Measurements from ENCODE around the gene CD46. TPM values are rescaled to one million over a fixed set of nuclear protein-coding genes. Genes with fewer than 3 reads are reported as not detected.
A peak's percentile ranks its signal among the peaks of the same experiment; 100 is the strongest.

The CD46 gene
- polyA plus RNA-seq, 10 donors: 69.3 to 133 (median 89.3) TPM

GRCh38 chr1:207812778-207813511 is 61.1 kb downstream of the CD46 start:
- no peak for DNase-seq

GRCh38 chr1:207813512-207813881 is 61.6 kb downstream of the CD46 start:
- DNase-seq: no peak

GRCh38 chr1:207813946-207814345 is 62.1 kb downstream of the CD46 start:
- no peak for DNase-seq

DNA sequence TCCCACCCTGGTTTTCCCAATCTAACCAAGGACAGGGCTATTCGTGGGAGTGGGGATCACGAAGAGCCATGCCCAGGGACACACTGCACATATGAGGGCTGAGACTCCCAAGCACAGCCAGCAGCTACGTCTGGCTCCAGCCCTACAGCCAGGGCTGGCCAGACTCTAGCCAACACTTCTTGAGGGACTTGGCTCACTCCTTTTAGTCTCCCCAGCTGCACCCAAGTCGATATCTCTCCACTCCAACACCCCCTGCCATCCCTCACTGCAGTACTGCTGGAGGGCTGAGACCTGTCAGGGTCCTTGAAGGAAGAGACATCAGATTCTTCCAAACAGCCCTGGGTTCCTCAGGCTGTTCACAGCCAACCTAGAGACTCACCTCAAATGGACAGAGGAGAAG is 62.6 kb downstream of the CD46 start:
- no peak for DNase-seq

- DNase-seq: no peak
Measured at GRCh38 chr1:207815466-207815865, 63.6 kb downstream of the CD46 start.

GRCh38 chr1:207815913-207816291 is 64.0 kb downstream of the CD46 start:
- DNase-seq: peak in 1 of 3 donors; percentile 28

DNA sequence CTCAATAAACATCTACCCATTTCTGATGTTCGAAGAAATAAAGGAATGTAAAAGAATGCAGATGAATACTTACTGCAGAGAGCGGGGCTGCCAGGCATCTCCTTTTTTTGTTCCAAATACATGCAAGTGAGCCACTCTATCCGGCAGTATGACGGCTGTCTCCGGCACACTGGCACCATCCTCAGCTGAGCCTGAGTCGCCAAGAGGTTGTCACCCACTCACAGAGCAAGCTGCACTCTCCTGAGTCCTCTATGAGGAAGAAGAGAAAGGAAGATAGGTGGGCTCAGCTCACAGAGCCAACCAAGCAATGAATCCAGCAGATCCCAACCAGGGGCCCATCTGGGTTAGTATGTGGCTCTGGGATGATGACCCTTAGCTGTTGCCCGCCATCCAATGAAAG is 65.3 kb downstream of the CD46 start:
- DNase-seq: no peak

GRCh38 chr1:207817778-207818751 is 66.2 kb downstream of the CD46 start:
- DNase-seq: no peak

DNA sequence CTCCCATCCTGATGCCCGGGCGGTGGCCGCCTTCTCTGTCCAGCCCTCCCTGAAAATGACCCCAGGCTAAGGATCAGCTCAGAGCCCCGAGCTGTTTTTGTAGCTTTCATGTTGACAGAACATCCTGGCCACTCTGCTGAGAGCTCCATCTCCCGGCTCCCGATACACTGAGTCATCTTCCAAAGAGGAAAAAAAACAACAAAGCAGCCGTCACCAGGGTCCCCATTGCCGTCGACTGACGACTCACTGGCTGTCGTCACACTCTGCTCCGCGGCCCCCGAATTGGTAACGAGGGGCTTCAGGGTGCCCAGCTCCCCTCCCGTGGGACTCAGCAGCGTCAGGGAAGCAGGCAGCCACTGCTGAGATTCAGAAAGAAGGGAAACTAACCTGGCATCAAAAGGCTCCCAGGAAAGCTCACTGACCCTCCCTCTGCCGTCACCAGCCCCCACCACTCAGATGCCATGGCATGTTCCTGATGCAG is 67.2 kb downstream of the CD46 start:
- DNase-seq: no peak

DNA sequence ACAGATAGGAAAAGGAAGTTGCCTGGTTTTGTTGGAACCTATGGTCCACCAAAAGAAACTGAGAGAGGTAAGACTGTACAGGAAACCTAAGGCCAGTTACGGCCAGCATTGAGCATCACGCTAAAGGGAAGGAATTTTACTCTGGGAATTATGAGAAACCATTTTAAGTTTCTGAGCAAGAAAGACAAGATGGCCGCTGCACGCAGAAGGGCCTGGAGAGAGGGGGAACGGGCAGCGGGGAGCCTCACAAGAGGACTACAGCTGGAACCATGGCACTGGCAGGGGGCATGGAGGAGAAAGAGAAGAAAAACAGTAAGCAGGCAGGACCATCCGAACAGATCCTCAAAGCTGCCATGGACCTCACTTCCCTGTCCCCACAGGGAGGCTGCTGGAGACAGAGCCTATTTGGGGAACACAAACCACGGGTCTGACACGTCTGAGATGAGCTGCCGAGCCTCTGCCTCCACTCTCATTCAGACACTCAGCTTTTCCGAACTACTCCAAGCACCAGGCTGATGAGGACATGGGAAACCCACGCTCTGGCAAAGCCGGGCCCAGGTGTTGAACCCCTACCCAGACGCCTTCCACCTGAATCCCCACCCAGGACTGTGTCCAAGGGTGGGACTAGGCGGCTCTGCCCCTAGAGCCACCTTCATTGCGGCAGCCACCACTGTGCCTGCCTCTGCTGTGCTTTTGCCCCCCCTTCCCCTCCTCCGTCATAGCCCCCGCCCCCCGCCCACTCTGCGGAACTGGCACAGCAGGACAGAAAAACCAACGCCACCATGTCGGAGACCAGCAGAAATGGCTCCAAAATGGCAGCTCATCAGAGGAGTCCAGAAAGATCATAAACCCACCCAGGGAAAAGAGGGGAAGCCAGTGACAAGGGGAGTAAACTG is 69.0 kb downstream of the CD46 start:
- no peak for DNase-seq

DNA sequence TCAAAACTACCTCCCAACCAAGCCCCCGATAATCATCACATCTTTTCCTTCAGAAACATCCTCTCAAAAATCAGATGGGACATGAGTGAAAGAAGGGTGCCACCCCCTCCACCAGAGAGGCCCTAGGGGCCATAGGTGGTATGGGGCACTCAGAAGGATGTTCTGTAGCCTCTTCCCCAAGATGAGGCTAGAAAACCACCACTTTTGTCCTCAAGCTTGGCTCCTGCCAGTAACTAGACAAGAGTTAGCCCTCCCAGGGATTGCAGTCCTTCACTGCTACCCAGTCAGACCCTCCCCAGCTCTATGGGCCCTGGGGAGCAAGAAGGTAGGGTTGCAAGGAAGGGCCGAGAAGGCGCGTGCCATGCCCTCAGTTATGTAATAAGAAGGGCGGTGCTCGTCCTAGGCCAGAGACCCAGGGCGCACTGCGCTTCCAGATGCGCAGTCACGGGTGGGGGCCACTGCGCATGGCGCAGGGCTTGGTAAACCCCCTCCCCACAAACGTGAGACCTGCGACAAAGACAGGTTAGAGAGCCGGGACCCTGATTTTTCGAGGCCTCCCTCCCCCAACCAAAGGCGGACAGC is 69.7 kb downstream of the CD46 start:
- no peak for DNase-seq

DNA sequence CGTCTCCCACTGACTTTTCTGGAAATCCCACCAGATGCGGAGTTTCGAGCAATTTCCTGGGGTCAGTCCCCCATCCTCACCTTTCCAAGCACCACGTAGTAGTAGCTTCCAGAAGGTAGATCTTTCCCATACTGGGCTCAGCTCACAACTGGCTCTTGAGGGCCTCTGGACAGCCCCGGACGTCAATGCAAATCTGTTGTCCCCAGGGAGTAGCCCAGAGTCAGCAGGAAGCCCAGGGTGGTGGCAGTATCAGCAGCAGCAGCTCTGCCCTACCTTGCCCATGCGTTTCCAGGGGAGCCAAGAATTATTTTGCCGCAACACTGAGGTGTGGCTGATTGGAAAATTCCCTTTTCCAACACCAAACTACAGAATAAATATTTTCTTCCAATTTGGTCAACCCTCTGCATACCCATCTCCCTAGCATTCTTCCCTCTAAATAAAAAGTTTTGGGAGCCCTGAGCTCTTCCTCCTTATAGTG is 70.3 kb downstream of the CD46 start:
- no peak for DNase-seq

- DNase-seq: peak in 1 of 3 donors; percentile 28
Measured at GRCh38 chr1:207822602-207823451, 71.0 kb downstream of the CD46 start.

- DNase-seq: no peak
Measured at GRCh38 chr1:207823531-207823879, 71.7 kb downstream of the CD46 start.

GRCh38 chr1:207823880-207824566 is 72.2 kb downstream of the CD46 start:
- peak; percentile 73 to 79 (median 74) for DNase-seq

- DNase-seq: no peak
Measured at GRCh38 chr1:207824691-207825408, 73.0 kb downstream of the CD46 start.

DNA sequence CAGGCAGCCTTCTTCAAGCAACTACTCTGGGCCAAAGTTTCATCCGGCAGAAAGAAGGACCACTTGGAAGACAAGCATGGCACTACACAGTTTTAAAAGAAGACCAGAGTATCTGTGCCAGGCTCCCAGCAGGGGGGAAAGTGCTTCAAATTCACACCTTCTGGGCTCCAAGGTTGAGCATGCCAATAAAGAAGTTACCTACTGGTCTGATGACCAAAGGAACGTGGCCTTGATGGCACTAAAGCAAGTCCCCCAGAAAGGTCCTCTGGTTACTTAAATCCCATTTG is 73.5 kb downstream of the CD46 start:
- DNase-seq: no peak

DNA sequence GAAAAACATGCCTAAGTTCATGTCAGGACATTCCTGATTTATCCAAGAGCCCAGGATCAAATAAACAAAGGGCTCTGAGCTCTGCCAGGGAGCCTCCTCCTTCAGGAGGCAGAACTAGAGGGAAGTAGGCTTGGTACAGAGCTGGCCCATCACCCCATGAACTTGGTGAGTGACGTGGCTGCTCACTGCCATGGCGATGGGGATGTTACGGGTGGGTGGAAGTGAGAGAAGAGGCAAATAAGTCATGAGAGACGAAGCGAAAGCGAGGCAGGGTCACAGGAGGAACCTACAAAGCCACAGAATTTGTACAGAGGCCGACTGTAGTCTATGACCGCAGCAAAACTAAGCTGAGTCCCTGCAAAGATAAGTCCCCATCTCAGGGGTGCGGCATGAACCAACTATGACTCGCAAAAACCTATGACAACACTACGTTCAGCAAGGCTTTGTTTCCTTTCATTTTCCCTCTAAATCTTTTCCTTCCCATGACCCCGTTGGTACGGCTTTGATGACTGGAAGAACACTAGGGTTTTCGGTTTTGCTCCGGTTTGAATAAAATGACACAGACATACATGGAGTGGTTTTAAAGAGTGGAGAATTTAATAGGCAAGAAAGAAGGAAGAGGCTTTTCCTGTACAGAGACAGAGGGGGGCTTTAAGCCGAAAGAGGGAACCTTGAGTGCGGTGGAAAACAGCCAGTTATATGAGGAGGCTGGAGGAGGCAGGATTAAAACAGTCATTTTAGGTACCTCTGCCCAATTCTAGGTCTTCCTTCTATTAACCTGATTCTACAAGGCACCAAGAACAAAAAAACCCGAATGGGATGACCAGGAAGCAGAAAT is 74.1 kb downstream of the CD46 start:
- peak in 2 of 3 donors; percentile 27 to 51 for DNase-seq

All from muscle of back (tissue), 11 donors.